ENCODE results near the gene PDCD1.

DNA sequence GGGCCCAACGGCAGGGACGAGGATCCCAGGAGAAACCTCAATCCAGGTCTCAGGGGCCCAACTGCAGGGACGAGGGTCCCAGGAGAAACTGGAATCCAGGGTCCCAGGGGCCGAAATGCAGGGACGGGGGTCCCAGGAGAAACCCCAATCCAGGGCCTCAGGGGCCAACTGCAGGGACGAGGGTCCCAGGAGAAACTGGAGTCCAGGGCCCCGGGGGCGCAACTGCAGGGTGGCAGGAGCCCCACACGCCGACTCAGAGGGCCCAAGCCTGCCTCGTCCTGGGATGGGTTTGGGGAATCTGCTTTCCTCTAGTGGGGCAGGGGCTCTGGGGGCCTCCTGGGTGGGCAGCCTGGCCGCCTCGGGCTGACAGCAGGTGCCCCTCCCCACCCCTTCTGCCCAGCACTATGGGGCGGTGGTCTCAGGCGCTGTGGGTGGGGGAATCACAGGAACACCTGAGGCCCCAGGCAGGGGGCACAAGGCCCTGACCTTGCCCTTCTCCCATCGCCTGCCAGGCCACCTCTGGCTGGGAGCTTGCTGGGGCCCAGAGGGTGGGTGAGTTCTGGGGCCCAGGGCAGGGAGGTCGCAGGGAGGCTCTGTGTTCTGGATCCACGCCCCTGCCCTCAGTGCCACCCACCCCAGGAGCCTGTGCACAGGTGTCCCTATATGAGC lies 18.0 kb upstream of the PDCD1 start:
- TF ChIP-seq, protein P1, sequence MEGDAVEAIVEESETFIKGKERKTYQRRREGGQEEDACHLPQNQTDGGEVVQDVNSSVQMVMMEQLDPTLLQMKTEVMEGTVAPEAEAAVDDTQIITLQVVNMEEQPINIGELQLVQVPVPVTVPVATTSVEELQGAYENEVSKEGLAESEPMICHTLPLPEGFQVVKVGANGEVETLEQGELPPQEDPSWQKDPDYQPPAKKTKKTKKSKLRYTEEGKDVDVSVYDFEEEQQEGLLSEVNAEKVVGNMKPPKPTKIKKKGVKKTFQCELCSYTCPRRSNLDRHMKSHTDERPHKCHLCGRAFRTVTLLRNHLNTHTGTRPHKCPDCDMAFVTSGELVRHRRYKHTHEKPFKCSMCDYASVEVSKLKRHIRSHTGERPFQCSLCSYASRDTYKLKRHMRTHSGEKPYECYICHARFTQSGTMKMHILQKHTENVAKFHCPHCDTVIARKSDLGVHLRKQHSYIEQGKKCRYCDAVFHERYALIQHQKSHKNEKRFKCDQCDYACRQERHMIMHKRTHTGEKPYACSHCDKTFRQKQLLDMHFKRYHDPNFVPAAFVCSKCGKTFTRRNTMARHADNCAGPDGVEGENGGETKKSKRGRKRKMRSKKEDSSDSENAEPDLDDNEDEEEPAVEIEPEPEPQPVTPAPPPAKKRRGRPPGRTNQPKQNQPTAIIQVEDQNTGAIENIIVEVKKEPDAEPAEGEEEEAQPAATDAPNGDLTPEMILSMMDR (IDR thresholded peaks at IDR 0.05), result no peak
- no peak for TF ChIP-seq EZH2 (IDR thresholded peaks at IDR 0.05; ENCODE audit: borderline replicate concordance, insufficient read depth, low read depth, low read length, poor library complexity, severe bottlenecking)
